HG02870 (cell line): Measurements from ENCODE around the gene MRRF.

ENCODE experiments used
- ATAC-seq: cut with Tn5 transposase; IDR thresholded peaks from one replicate; pipeline ENCODE4 v1.9.1; 2021; ENCODE audit warnings: mild to moderate bottlenecking, moderate library complexity; ENCODE audit not compliant: unreplicated experiment

The MRRF gene

GRCh38 chr9:122228191-122228567 is 36.5 kb upstream of the MRRF start:
- no peak for ATAC-seq

DNA sequence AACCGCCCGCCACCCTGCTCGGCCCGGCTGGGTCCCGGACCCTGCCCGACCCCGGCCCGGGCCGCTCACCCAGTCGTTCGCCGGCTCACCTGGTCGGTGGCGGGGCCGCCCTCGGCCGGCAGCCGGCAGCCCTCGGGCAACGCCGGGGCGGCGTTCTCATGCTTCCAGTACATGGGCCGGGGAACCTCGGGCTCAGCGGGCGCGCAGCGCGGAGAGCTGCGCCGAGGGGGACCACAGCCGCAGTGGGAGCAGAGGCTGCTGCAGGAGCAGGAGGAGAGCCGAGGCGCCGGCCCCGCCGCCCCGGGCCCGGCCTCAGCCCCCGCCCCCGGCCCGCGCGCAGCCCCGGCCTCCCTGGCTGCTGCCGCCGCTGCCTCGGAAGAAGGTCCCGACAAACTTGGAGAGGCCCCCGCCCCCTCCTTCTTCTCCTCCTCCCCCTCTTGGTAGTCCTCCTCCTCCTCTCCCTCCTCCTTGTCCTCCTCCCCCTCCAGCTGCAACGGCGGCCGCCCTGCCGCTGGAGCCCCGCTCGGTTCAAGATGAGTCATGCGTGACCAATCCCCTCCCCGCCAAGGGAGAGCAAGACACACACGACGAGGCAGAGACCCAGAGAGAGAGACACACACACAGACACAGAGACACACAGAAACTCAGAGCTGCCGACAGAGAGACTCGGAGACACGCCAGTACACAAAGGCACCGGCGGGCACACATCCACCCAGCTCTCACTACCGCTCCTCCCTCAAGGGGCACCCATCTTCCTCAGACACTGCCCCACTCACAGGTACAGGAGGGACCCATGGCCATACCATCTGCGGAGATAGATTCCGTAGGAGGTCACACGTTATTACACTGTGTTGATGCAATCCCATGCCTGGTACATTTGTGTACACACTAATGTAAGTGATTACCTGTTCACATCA is 35.9 kb upstream of the MRRF start, which contains the start of gene LHX6:
Gene LHX6, minus strand, starts transcription at position 390 of the 917 bp plus-strand sequence. Its CDS starts 217 bp downstream, at position 173.
- ATAC-seq, result no peak

- ATAC-seq, result no peak
Observed at GRCh38 chr9:122229485-122229837, 35.2 kb upstream of the MRRF start.

DNA sequence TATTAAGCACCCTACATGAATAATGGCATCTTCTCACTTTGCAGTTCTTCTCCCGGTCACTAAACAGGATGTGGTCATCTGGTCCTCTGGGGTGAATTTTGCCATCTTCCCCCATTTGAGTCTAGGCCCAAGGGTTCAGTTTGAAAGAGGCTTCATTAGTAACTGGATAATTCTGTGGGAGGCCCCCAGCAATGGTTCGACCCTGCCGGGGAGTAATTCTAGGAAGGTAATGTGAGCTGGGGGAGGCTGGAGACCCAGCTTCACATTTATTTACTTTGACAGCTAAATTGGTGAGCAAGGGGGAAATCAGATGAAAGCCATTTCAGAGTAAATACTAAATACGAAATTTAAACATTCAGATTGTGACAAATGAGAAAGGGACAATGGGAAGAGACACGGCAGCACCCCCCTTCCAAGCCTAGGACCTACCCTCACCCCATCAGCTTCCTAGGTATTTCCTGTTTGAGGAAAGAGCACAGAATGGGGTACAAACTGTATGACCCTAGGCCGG is 31.8 kb upstream of the MRRF start:
- ATAC-seq, result no peak

DNA sequence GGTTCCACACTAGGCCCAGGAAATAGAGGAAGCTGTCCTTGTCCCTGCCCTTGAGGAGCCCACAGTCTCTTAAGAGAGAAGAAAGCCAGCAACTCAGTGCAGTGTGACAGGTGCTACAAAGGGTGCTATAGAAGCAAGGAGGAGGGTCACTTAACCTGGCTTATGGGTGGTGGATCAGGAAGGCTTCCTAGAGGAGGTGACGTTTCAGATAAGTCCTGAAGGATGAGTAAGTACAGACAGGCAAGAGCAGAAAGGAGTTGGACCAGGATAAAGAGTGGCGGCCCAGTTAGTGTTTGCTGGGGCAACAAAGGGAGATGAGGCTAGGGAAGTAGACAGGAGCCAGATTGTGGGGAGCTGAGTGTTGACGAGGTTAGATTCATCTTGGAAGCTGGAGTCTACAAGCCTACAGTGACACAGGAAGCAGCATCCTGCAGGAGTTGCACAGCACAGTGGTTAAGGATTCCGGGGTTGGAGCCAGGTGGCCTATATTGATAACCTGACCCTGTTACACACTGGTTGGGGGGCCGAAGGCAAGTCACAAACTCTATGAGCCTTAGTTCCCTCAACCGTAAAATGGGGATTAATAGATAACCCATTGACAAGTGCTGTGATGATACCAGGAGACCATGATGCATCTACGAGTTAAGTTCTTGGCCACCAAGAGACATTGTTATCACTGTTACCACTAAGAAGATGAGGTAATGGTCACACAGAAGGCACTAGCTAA is 30.5 kb upstream of the MRRF start:
- ATAC-seq, result no peak

GRCh38 chr9:122236681-122237080 is 28.0 kb upstream of the MRRF start:
- no peak for ATAC-seq

DNA sequence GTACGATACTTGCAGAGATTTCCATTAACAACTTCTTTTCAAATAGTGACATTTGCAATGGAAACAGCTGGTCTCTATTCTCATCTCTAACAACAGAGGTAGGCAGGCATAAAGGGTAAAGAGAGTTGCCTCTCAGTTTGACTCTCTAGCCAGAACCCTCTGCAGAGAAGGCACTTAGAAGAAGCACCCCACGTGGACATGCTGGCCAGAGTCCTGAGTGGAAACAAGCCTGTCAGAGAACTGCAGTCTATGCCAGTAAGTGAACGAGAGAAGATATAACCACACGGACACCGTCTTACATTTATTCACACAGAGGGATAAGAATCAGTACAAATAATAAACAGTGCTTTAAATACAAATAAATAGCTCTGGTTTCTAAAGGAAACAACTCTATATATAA is 25.0 kb upstream of the MRRF start:
- ATAC-seq, result no peak

DNA sequence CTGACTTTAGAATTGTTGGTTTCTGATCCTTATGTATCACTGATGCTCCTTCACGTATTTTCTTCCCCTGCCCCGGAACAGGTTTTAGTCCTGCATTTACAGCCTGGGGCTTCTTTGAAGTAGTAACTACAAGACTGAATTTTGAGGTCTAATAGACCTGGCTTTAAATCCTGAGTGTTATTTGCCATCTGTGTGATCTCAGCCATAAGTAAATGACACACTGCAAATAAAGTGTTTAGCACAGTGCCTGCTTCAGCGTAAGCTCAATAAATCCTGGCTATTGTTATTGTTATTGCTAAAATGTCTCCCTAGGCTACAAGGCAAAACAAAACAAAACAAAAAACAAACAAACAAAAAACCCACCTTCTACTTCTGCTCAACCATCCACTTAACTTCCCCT is 20.3 kb upstream of the MRRF start:
- no peak for ATAC-seq

- ATAC-seq, result no peak
Observed at GRCh38 chr9:122246666-122247065, 18.0 kb upstream of the MRRF start.

DNA sequence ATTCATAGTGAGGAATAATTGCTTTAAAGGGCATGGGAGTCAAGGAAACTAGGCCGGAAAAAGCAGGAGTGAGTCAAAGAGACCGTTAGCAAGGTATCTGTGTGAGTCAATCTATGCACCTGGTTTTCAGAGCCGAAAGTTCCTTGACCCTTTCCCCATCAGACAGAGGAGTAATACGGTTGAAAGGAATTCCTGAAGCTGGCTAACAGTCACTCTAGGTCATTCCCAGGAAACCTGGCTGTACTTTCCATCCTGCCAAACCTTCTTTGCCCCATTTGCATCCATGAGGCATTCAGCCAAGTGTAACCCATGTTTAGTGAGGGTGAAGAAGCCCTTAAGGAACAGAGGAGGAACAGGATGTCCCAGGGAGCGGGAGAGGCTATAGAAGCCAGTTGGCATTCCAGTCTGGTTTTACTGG is 16.2 kb upstream of the MRRF start:
- ATAC-seq, result no peak

- ATAC-seq, result no peak
Observed at GRCh38 chr9:122251351-122251750, 13.3 kb upstream of the MRRF start.

DNA sequence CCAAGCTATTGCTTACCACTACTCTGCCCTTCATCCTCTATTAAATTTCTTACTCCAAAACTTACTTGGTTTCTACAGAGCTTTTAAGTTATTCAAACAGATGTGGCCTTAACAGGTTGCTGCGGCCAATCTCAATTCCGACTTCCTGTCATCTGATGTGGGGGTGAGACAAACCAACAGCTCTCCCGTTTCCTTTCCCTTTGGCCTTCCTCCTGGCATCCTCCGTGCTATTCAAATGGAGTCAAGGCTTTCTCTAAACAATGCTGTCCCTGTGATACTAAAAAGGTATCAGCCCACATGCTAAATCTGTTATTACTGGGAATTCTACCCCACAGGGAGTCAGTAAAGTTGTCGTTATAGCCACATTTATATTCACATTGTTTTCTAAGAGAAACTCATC is 11.9 kb upstream of the MRRF start:
- ATAC-seq, result no peak

GRCh38 chr9:122254761-122255160 is 9.9 kb upstream of the MRRF start:
- no peak for ATAC-seq

DNA sequence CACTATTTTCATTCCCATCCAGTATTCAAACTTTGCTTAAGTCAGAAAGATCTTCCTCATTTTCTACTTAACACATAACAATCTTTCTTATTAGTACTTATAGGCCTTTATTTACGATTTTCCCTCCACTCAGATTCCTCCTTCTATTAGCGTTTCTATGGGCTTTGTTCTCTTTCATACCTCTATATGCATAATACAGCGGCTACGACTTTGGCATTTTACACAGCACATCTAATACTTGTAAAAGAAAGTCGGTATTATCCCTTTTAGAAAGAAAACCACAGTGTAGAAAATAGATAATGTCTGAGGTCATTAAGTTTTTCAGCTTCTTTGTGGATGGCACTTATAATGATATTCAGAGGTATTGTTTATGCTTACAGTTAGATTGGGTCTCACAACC is 8.5 kb upstream of the MRRF start:
- no peak for ATAC-seq

DNA sequence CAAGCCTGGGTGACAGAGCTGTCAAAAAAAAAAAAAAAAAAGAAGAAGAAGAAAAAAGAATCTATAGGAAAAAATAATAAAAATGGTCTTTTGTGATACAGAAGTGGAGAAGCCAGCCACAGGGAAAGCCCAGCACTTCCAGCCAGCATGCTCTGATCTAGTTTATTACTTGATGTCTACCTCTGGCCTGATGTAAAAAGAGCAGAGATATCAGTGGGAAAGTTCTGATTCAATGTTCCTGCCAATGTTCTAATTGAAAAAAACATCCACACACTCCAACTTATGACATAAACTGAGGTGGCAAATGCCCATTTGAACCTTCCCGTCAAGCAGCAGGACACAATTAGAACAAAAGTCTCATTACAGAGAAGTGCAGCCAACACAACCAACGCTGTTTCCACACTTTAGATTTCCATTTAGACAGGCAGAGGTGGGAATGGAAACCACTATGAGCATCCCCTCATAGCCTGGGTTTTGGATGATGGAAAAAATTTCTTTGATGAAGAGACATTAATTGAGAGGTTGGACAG is 5.7 kb upstream of the MRRF start:
- ATAC-seq, result no peak

GRCh38 chr9:122261469-122261881 is 3.2 kb upstream of the MRRF start:
- no peak for ATAC-seq

DNA sequence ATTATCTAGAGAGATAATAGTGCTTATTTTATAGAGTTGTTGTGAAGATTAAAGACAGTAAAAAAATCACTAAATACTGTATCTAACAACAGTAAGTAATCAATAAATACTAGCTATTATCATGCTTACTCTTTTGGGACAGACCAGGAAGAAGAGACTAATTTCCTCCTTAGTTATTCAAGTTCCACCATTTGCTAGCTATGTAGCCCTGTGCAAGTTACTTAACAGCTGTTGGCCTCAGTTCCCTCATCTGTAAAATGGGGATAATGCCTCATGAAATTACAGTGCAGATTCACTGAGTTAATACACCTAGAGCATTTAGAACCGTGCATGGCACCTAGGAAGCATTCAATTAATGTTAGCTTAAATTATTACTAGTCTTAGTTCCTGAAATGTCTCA is 2.6 kb upstream of the MRRF start:
- no peak for ATAC-seq

DNA sequence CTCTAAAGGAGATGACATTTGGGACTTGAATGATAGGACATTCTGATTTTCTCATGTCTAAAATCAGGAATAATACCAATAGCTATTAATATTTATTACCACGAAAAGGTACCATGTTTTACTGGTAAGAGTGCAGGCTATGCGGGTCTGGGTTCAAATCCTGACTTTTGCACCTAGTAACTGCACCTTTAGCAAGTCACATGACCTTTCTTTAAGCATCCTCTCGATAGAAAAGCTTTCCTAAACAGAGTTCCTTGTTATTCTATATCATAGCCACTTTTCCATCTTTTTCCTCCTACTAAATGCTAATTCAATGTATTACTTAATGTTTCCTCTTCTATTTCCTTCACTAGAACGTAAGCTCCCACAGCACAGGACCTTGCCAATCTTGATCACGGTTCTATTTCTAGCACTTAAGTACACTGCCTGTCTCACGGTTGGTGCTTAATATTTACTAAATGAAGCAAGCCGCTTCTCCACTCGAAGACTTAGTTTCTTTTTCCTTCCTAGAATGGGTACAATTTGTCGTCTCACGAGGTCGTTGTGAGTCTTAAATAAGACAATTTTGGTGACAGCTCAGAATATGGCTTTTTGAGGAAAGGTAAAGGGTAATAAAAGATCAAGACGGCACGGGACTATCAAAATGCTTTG is 858 bp upstream of the MRRF start:
- no peak for ATAC-seq

- peak; percentile 27 for ATAC-seq
Observed at GRCh38 chr9:122265149-122265915, 650 bp downstream of the MRRF start.

DNA sequence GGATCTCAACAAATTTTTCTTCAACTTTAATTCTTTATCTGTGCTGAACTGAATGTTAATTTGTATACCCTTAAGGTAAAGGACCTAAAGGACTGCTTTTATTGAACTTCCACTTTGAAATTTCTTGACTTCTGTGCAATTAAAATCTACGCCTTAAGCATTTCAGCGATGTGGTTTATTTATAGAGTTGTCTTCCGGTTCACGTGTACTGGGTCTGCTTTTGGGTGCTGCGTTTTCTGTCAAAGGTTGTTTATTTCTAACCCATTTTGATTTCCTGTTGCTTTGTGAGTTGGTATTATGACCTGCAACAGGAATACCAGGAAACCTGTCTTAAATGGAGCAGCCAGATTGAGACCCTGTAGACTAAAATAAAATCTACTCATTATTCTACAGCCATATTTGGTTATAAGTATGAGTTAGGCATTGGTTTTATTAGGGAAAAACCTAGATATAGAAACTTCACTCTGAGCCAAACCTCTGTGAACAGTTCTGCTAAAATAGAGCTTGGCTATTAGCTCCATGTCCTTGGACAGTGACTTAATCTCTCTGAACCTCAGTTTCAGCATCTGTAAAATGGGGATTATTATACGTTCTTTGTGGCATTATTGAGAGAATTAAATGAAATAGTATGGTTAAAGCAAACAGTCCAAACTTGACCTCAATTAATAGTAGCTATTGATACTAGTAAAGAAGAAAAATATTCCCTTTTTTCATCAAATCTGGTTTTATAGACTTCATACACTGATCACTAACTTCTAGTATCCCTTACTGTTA is 3.5 kb downstream of the MRRF start:
- ATAC-seq, result no peak
